ENCODE results near the gene TPM1. TPM values are rescaled to one million over a fixed set of nuclear protein-coding genes. Genes with fewer than 3 reads are reported as not detected.

Gene TPM1
- total and polyA plus RNA-seq, 2 donors (not counting 1 experiment from before 2014, with no cell fraction given), result 5.5 to 20.3 TPM

- no peaks in the 10 kb centered on the region for H3K9me3 ChIP-seq (ENCODE audit: control extremely low read depth in 1 of 3, control insufficient read depth in 2 of 3, insufficient read depth in 1 of 3, low read length in 2 of 3)
These were observed 33.6 kb downstream of the TPM1 start for GRCh38 chr15:63075984-63076713.

More at GRCh38 chr15:63075984-63076713, 33.6 kb downstream of the TPM1 start:
- no peak overlapping the region for H3K9ac ChIP-seq (ENCODE audit: low read length)
- no peak overlapping the region for H3K27ac Mint-ChIP-seq
- ChIA-PET CTCF (interaction anchor here (1.0 kb wide), 1 partner anchor 28 kb away, joined by 4 read pairs; no protein-coding TSS in a partner anchor), POLR2A (no interaction called here)
- H3K27me3 ChIP-seq (replicated peaks in 1 of 4; ENCODE audit: control extremely low read depth in 1 of 4, control insufficient read depth in 3 of 4, insufficient read depth in 4 of 4, low read length in 3 of 4), result peaks cover 0 to 9% (median 0%) of the 10 kb centered on the region in 4 experiments
- TF ChIP-seq EZH2 (IDR thresholded peaks at IDR 0.05; ENCODE audit: borderline replicate concordance, insufficient read depth, low read depth, low read length, poor library complexity, severe bottlenecking) (no peak), CTCF (IDR thresholded peaks at IDR 0.05) (no peak)
- no peak overlapping the region for H3K4me3 ChIP-seq (ENCODE audit: control extremely low read depth in 1 of 5, extremely low read depth in 1 of 5, insufficient read depth in 1 of 5, low read depth in 2 of 5, low read length in 4 of 5)
- H4K20me1 ChIP-seq (ENCODE audit: control insufficient read depth, insufficient read depth, low read length, poor library complexity, severe bottlenecking), result no peaks in the 10 kb centered on the region
- intact Hi-C loops (cut with micrococcal nuclease), result no loop called here
- no peaks in the 10 kb centered on the region for H3K36me3 ChIP-seq (replicated peaks in 1 of 2; ENCODE audit: control extremely low read depth in 1 of 2, control insufficient read depth in 1 of 2, extremely low read depth in 1 of 2, insufficient read depth in 2 of 2, low read length in 1 of 2)
- H3K4me1 ChIP-seq (ENCODE audit: control insufficient read depth in 2 of 2, insufficient read depth in 2 of 2, low read length in 2 of 2), result no peaks in the 10 kb centered on the region
- H3K27me3 Mint-ChIP-seq, result peaks cover 27% of the 10 kb centered on the region
- no peaks in the 10 kb centered on the region for H3K9me3 Mint-ChIP-seq (ENCODE audit: insufficient read depth)
- no peaks in the 10 kb centered on the region for H3K79me2 ChIP-seq (ENCODE audit: control insufficient read depth, insufficient read depth, low read length)
- no peak overlapping the region for H3K27ac ChIP-seq (ENCODE audit: low read length in 2 of 2)
- no peak for ATAC-seq (ENCODE audit: low read depth)
- H2AFZ ChIP-seq (ENCODE audit: insufficient read depth, low read depth, low read length, poor library complexity, severe bottlenecking), result no peak overlapping the region
- no peak for DNase-seq
- 67% methylated on average over 9 of the region's 12 CpGs for WGBS (ENCODE audit: insufficient coverage)
- no peak overlapping the region for H3K4me3 Mint-ChIP-seq
- no peak overlapping the region for H3K4me2 ChIP-seq (replicated peaks; ENCODE audit: low read depth, low read length, poor library complexity, severe bottlenecking)
- H3K4me1 Mint-ChIP-seq, result no peaks in the 10 kb centered on the region

All from B cell (primary cell).